DND-41 (cell line): ENCODE data around the gene PLEKHA7.

Source experiments
- ATAC-seq: fragments of 200-7000 bp; cut with Tn5 transposase; 3 replicates; pipeline ENCODE4 v1.9.1; 2021; ENCODE audit warnings: low read depth; ENCODE audit not compliant: insufficient read depth
- DNase-seq: peaks from one replicate; pipeline ENCODE4 v3.0.0-alpha.2; 2020
- H2AFZ ChIP-seq: 2 replicates; pipeline ENCODE4 v1.6.0; 2012; ENCODE audit warnings: low read depth, low read length
- H3K27ac ChIP-seq: 2 replicates; pipeline ENCODE4 v1.5.1; 2012; ENCODE audit warnings: low read length, inconsistent platforms
- H3K27me3 ChIP-seq: fragments of 200-600 bp; sonication (generic); 2 replicates; pipeline ENCODE4 v1.6.0; 2012; ENCODE audit warnings: low read length, mild to moderate bottlenecking, inconsistent platforms; ENCODE audit not compliant: insufficient read depth, poor library complexity
- H3K36me3 ChIP-seq: 2 replicates; pipeline ENCODE4 v1.5.1; 2012; ENCODE audit warnings: low read length, inconsistent platforms; ENCODE audit not compliant: insufficient read depth
- H3K4me1 ChIP-seq: 2 replicates; pipeline ENCODE4 v1.5.1; 2012; ENCODE audit warnings: mild to moderate bottlenecking, low read length; ENCODE audit not compliant: insufficient read depth
- H3K4me2 ChIP-seq: 2 replicates; pipeline ENCODE4 v1.6.0; 2012; ENCODE audit warnings: mild to moderate bottlenecking, moderate library complexity, low read length, inconsistent platforms; ENCODE audit not compliant: insufficient read depth
- H3K4me3 ChIP-seq, 2 experiments: fragments of 200-600 bp in 1 of 2; shearing (Covaris generic) in 1 of 2; 2 replicates each; pipeline ENCODE4 v1.5.1; 2012 to 2016; ENCODE audit warnings: inconsistent platforms in 2 of 2, low read length in 2 of 2, mild to moderate bottlenecking in 2 of 2, low read depth in 1 of 2, moderate library complexity in 1 of 2
- H3K79me2 ChIP-seq: 2 replicates; pipeline ENCODE4 v1.6.0; 2012; ENCODE audit warnings: low read length, inconsistent platforms; ENCODE audit not compliant: insufficient read depth
- H3K9ac ChIP-seq: 2 replicates; pipeline ENCODE4 v1.6.0; 2012; ENCODE audit warnings: low read depth, mild to moderate bottlenecking, inconsistent platforms, low read length, moderate library complexity
- H3K9me3 ChIP-seq: 2 replicates; pipeline ENCODE4 v1.5.1; 2012; ENCODE audit warnings: low read length, moderate library complexity, mild to moderate bottlenecking, inconsistent platforms; ENCODE audit not compliant: insufficient read depth, severe bottlenecking
- H4K20me1 ChIP-seq: 2 replicates; pipeline ENCODE4 v1.6.0; 2012; ENCODE audit warnings: low read length; ENCODE audit not compliant: insufficient read depth
- CTCF ChIP-seq: IDR thresholded peaks from 2 replicates; pipeline ENCODE4 v1.5.1; 2012; ENCODE audit warnings: borderline replicate concordance, low read length, moderate library complexity, mild to moderate bottlenecking; ENCODE audit not compliant: poor library complexity, severe bottlenecking; ENCODE audit errors: extremely low read depth
- EZH2 ChIP-seq: IDR thresholded peaks from 3 replicates; pipeline ENCODE4 v1.6.1; 2012; ENCODE audit warnings: borderline replicate concordance, low read depth, mild to moderate bottlenecking, moderate library complexity, low read length, inconsistent platforms; ENCODE audit not compliant: severe bottlenecking

The PLEKHA7 gene

GRCh38 chr11:16750417-16750816 lies 263.8 kb downstream of the PLEKHA7 start:
- Histone ChIP-seq H3K4me3 (no peak overlapping the region), H3K9me3 (no peaks in the 10 kb centered on the region), H3K9ac (no peak overlapping the region), H3K27me3 (no peaks in the 10 kb centered on the region), H2AFZ (no peak overlapping the region), H3K36me3 (peaks cover 98% of the 10 kb centered on the region), H3K27ac (no peak overlapping the region), H3K79me2 (peaks cover 31% of the 10 kb centered on the region), H4K20me1 (peaks cover 28% of the 10 kb centered on the region), H3K4me2 (no peak overlapping the region), H3K4me1 (no peaks in the 10 kb centered on the region)
- TF ChIP-seq EZH2 (no peak), CTCF (no peak)
- no peak for ATAC-seq
- no peak for DNase-seq

GRCh38 chr11:16749666-16750065 lies 264.5 kb downstream of the PLEKHA7 start:
- H3K4me1 ChIP-seq, result no peaks in the 10 kb centered on the region
- H3K27ac ChIP-seq, result no peak overlapping the region
- no peak overlapping the region for H3K4me3 ChIP-seq
- H3K9ac ChIP-seq, result no peak overlapping the region
- no peak overlapping the region for H3K4me2 ChIP-seq
- ATAC-seq, result no peak
- no peaks in the 10 kb centered on the region for H3K9me3 ChIP-seq
- H2AFZ ChIP-seq, result no peak overlapping the region
- TF ChIP-seq CTCF (no peak), EZH2 (no peak)
- H3K79me2 ChIP-seq, result peaks cover 38% of the 10 kb centered on the region
- H4K20me1 ChIP-seq, result peaks cover 35% of the 10 kb centered on the region
- H3K36me3 ChIP-seq, result peaks cover 99% of the 10 kb centered on the region
- no peaks in the 10 kb centered on the region for H3K27me3 ChIP-seq
- no peak for DNase-seq

GRCh38 chr11:16749092-16749491 lies 265.1 kb downstream of the PLEKHA7 start:
- no peaks in the 10 kb centered on the region for H3K27me3 ChIP-seq
- no peak overlapping the region for H2AFZ ChIP-seq
- H3K79me2 ChIP-seq, result peaks cover 44% of the 10 kb centered on the region
- TF ChIP-seq EZH2, result no peak
- no peak for TF ChIP-seq CTCF
- H3K9ac ChIP-seq, result no peak overlapping the region
- H3K4me3 ChIP-seq, result no peak overlapping the region
- H4K20me1 ChIP-seq, result peaks cover 40% of the 10 kb centered on the region
- H3K9me3 ChIP-seq, result no peaks in the 10 kb centered on the region
- H3K4me2 ChIP-seq, result no peak overlapping the region
- peaks cover 100% of the 10 kb centered on the region for H3K36me3 ChIP-seq
- DNase-seq, result no peak
- H3K27ac ChIP-seq, result no peak overlapping the region
- H3K4me1 ChIP-seq, result no peaks in the 10 kb centered on the region
- no peak for ATAC-seq

GRCh38 chr11:16745950-16746605 lies 268.1 kb downstream of the PLEKHA7 start:
- peaks cover 22% of the 10 kb centered on the region for H3K4me1 ChIP-seq
- H3K4me2 ChIP-seq, result no peak overlapping the region
- no peak for ATAC-seq
- TF ChIP-seq EZH2 (no peak), CTCF (no peak)
- DNase-seq, result no peak
- H3K9ac ChIP-seq, result no peak overlapping the region
- peaks cover 74% of the 10 kb centered on the region for H3K79me2 ChIP-seq
- H2AFZ ChIP-seq, result no peak overlapping the region
- H3K36me3 ChIP-seq, result peaks cover 94% of the 10 kb centered on the region
- no peaks in the 10 kb centered on the region for H3K27me3 ChIP-seq
- no peaks in the 10 kb centered on the region for H3K9me3 ChIP-seq
- no peak overlapping the region for H3K4me3 ChIP-seq
- H4K20me1 ChIP-seq, result peaks cover 58% of the 10 kb centered on the region
- H3K27ac ChIP-seq, result no peak overlapping the region
